ENCODE data around the gene RAB30.

Gene RAB30

DNA sequence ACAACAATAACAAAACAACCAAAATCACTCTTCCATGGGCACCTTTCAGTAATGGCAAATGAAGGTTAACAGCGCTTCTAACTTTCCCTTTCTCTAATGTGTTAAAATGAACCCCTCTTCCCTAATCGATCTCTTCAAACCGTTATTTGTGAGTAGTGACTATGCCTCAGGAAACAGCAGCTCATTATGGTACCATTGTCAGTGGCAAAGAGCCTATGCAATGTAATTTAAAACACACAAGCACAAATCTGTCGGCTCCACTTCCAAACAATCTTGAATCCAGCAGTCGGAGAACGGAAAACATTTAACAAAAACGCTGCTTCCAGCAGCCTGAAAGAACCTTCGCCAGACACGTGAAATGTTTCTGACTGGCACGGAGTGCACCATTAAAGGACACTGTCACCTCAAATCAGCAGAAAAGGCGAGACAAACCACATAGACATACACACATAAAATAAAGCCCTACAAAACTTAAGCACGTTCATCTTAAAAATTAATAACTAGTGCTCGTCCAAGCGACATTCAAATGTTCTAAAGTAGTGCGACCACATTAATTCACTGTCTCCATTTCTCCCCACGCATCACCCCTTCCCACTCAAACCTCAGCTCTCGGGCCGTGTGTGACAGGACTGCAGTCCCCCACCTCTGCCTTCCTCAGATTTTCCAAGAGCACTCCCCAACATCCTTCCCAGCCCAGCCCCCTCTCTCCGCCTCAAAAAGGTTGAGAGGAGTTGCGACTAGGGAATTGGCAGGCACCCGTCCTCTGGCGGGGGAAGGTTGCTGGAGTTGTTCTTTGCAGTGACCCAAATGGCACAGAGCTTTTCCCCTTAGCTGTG lies 748 bp downstream of the RAB30 start:
- peak; percentile 18 for DNase-seq

DNA sequence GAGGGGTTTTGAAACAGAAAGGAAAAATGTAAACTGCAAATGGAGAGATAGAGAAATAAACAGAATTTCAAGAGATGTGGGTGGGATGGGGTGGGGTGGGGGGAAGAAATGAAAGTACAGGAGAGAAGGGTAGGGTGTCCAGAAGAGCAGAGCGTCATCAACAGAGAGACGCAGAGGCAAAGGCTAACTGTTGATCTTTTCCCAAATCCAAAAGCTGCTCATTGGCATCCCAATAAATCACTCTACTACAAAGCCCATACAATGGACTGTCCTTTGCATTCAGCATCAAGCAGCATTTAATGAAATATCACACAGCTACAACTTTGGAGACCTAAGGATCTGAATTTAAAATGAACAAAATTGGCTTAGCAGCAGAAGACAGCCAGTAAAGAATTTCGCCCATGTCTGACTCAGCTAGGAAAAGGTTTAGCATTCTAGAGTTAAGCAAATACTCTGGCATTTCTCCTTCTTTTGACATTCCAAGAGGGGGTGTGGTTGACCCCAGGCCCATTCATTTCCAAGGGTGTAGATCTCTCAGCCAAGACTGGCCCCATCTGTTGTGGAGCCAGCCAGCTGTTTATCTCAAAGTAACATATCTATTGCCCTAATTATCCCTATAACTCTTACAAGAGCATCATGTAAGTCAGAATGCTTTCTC lies 1.5 kb downstream of the RAB30 start:
- DNase-seq = peak; percentile 83

DNA sequence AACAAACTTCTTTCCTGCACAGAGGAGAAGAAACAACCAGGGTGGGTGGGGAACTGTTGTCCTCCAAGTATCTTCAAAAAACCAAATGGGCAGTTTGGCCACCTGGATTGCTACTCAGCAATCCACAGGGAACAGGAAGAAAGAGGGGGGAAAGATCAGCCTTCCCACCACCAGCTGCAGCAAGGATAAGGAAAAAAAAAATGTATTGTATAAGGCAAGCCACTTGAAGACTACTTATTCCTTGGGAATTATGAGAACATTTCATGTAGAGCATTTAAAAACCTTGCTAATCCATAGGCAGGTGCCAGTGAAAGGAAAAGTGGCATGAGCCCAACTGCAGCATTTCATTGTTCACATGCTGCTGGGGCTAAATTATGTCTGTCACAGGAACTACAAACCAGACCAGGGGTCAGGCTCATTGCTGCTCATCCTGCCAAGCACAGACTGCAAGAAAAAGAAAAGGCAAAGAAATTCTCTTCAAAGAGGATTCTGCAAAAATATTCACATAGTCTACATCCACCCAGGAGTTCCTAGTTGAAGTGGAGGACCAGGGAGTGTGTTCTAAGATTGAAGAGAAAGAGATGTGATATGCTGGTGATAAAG lies 2.2 kb downstream of the RAB30 start:
- DNase-seq = no peak

DNA sequence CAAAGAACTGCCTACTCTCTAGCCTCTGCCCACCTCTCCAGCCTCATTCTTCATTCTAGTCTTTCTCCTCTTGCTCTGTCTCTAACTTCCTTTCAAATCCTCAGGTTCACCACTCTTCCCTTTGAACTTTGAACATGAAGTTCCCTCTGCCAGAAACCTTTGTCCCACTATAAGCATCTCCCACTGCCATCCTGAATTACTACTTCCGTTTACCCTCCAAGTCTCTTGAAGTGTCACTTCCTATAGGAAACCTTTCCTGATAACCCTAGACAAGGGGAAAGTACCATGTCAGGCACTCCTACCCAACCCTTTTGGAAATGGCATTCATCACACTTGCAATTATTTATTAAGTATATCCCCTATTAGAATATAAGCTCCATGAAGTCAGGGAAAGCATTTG lies 3.1 kb downstream of the RAB30 start:
- DNase-seq = no peak

DNA sequence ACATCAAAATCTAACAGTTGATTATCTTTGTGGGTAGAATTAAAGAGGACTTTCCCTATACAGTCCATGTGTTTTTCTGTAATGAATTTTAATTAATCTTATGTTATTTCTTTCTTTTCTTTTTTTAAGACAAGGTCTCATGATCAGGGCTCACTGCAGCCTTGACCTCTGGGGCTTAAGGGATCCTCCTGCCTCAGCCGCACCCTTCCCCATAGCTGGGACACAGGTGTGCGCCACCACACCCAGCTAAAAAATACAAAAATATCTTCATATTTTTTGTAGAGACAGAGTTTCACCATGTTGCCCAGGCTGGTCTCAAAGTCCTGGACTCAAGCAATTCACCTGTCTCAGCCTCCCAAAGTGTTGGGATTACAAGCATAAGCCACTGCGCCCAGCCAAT lies 7.7 kb downstream of the RAB30 start:
- DNase-seq = no peak

DNA sequence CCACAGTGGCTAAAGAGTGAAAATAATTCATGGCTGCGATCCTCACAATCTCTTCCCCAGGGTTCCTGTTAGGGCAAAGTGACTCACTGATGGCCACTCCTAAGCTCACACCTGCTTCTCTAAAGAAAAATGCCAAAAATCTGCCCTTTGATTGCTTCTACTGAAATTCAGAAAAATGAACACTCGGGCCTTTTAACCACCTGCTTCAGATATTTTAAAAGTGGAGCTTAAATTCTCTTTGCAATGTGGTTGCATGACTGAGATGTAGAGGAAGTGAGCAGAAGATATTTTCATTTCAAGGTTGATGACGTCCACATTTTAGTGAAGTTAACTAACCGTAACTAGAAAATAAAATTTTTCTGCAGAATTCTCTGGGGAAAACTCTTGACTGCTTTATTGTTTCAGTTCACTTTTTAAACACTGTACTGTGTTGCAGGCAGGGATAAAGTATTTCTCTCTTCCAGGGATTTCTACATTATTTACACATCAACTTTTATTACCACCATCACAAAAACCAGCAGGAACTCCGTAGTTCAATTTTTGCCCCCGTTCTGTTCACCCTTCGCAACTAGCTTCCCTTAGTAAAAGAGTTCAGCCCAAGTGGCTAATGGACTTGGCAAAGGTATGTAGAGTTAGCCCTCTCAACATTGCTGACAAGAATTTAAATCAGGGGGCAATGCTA lies 8.5 kb downstream of the RAB30 start:
- peak; percentile 72 for DNase-seq

DNA sequence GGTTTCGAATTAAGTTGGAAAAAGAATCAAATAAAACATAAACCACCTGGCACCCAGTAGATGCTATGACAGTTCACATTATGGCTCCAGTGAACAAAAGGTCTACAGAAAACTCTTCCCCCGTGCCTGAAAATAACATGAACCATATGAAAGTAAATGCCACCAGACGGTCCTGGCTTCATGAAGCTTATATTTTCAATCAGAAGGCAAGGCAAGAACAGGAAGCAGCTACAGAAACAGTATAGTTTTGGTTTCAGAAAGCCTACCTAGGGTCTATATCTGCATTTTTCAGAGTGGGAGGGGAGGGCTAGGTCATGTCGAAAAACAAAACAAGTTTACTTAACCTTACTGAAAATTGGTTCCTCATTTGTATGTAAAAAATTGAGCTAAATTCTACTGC lies 9.8 kb downstream of the RAB30 start:
- DNase-seq = no peak

DNA sequence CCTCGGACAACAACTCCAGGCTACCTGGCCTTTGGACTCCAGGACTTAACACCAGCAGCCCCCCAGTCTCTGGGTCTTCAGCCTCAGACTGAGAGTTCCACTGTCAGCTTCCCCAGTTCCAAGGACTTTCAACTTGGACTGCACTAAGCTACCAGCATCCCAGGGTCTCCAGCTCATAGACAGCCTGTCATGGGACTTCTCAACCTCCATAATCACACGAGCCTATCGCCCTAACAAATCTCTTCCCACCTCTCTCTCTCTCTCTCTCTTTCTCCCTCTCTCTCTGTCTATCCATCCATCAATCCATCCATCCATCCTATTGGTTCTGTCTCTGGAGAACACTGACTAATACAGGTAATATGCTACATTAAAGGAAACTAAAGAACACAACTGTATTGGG lies 10.7 kb downstream of the RAB30 start:
- no peak for DNase-seq

DNA sequence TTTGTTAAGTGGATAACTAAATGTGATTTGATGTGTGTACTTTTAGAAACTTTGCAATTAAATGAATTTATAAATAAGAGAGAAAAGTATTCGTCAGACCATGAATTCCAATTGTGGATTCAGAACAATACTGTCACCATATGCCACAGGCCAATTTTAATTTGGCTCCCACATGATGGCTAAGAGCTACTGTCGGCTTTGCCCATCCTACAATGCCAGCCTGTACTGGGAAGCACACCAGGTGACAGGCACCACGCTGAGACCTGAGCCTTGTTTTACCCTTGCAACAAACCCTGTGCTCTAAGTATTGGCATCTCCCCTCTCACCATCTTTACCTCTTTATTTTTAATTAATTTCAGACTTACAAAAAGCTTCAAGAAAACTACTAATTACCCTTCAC lies 14.0 kb downstream of the RAB30 start:
- DNase-seq = no peak

DNA sequence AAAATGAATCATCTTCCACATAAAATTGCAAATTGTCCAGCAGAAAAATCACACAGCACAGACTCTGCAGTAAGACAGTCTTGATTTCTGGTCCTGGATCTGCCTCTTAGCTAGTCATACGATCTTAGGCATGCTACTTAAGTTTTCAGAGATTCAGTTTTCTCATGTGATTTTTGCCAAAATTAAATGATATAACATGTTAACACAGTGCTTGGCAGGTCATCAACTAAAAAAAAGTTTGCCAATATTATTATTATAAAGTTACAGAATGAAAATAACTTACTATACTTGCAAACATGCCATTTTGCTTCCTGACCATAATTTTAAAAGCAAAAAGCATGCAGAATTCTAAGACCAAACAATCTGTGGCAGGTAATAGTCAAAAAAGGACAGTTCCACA lies 15.1 kb downstream of the RAB30 start:
- no peak for DNase-seq

DNA sequence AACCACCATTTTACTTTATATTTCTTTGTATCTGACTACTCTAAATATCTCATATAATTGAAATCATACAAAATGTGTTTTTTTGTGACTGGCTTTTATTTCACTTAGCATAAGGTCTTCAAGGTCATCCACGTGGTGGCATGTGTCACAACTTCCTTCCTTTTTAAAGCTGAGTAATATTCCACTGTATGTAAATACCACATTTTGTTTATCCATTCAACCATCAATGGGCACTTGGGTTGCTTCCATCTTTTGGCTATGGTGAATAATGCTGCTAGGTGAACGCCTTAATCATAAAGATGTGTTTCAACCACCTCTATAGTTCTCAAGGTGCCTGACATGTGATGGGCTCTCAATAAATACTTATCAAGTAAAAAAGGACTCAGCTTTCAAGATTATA lies 15.5 kb downstream of the RAB30 start:
- no peak for DNase-seq

DNA sequence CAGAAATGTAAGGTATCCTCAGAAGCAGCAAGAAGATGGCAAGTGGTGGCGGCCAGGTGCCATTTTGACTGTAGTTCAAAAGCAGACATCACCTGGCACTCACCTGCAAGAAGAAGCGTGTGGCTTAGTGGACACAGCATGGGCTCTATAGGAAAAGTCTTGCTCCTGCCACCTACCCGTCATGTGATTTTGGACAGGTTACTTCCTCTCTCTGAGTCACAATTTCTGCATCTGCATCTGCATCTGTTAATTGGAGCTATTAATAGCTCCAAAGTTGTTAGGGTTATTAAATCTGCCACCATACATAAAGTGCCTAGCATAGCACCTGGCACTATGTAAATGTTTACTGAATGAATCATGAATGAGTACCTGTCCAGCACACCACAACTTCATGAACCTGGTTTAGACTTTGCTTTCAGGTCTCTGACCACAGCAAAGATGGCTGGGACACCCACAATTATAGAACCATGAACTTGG lies 16.8 kb downstream of the RAB30 start:
- DNase-seq = no peak

DNA sequence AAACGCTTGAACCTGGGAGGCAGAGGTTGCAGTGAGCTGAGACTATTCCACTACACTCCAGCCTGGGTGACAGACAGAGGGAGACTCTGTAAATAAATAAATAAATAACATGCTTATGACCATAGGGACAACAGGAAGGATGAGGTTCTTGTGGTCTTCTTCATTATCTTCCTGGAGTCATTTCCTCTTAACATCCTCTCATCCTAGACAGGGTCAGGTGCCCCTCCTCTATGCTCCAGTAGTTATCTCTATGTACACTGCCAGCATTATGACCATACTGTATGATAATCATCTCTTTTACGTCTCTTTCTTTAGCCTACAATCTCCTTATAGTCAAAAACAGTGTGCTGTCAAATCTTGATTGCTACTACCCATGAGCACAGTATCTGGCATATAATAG lies 17.7 kb downstream of the RAB30 start:
- DNase-seq = no peak

DNA sequence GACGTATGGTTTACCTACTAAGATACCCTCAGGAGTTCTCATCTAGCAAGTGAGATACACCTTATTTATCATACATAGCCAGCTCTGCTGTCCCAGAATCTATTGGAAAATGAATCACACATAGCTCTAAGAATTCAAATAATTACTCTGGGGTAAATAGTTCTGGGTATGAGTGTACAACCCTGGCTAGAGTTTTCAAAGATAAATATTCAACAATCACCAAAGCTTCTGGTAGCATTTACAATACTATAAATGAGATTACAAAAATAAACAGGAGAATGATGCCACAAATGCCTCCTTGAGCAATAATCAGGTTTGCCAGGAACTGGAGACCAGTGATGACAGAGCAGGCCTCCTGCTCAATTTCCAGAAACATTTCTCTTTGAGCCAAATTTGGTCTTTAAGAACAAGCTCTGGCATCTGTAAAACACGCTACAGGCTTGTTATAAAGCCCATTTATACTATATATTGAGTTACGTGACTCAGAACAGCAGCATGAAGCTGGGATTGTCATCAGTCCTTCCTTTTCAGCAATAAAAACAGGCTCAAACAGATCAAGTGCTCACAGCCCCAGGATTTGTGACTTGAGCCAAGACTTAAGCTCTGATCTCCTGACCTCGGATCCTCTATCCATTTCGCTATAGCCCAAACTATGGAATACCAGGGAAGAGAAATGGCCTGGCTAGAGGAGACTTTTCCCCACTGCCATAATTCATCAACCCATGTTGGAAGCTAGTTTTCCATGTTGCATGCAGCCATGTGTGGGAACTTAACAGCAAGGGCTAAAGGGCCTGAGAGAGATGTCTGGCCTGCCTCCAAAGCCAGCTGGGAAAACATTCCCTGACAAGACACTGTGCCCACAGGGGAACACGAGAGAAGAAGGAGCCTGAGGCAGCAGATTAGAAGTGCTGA lies 19.7 kb downstream of the RAB30 start:
- peak; percentile 95 for DNase-seq

DNA sequence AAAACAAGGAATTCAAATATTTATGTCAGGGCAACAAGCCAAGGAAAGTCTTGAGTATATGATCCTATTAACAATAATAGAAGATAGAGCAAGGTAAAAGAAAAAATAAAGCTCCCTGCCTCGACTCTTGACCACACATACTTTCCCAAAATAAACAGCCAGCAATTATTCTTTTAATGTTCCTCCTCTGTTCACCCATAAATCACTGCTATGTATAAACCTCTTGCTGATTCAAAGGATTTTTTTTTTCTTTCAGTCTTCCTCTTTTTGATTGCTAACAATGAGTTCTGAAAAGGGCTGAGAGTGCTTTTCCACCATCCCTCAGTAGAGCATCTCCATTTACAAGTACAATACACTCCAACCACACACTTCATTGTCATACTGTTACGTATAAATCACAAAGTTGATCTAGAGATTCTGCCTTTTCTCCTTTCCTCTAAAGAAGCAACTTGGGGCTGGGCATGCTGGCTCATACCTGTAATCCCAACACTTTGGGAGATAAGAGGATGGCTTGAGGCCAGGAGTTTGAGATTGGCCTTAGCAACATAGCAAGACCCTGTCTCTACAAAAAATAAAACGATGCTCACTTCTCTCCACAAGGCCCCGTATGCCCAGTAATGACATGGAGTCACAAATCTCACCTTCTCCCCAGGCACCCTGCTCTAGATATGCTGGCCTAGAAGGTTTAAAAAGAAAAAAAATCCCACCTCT lies 24.0 kb downstream of the RAB30 start:
- no peak for DNase-seq

DNA sequence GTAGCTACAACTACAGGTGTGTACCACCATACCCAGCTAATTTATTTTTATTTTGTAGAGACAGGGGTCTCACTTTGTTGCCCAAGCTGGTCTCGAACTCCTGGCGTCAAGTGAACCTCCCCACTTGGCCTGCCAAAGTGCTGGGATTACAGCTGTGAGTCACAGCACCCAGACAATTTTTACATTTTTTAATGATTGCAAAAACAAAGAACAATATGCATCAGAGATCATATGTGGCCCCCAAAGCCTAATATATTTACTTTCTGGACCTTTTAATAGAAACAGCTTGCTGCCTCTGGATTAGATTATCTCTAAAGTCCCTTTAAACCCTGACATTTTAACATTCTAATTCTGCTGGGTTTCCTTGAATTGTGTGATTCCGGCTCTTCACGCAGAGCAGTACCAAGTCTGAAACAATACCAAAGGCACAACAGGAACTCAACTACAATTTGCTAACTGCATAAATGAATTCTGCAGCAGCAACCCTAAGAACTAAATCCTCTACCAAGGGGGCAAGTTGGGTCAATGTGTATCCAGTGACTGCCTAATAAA lies 25.0 kb downstream of the RAB30 start:
- peak; percentile 72 for DNase-seq

DNA sequence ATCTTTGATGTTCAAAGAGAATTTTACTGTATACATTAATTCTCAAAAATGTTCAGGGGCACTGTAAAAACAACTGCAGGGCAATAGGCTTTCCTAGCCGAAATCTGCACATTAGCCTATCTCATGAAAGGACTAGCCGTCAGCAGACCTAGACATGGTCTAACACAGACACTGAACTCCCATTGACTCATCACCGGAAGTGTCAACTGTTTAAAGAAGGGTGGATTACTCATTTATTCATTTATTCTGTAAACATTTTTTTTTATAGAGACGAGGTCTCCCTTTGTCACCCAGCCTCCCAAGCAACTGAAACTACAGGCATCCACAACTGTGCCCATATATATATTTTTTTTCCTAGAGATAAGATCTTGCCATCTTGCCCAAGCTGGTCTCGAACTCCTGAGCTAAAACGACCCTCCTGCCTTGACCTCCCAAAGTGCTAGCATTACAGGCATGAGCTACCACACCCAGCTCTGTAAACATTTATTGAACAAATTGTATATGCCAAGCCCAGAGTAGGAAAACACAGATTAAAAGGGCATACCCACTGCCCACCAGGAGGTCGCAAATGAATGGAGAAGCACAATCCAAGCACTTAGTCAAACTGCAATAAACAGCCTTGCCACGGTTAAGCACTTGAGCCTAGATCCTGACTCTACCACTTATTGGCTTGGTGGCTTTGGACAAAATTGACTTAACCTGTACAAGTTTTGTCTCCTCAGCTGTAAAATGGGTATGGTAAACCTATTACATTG lies 26.6 kb downstream of the RAB30 start:
- DNase-seq = peak; percentile 91

DNA sequence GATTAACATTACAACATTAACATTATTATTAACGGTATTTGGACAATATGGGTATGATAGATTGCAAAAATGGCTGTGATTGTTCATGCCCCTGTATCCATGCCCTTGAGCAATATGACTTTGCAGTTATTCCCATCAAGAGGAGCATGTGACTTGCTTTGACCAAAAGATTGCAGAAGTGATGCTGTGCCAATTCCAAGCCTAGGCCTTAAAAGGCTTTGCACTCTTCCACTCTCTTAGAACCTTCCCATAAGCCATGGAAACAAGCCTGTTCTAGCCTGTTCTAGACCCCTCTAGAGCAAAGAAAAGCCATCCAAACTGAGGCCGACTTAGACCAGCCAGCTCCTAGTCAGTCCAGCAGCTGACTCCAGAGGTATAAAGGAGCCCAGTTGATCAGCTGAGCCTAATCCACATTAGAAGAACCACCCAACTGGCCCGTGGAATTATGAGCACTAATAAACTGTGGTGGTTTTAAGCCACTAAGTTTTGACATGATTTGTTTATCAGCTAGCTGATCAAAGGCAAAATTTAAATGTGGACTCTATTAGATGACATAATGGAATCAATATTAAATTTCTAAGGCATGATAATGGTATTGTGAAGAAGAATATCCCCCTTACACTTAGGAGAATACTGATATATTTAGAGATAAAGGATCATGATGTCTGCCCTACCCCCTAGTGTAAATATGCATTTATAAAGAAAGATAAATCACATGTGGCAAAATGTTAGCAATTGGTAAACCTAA lies 28.6 kb downstream of the RAB30 start:
- DNase-seq = peak; percentile 34

DNA sequence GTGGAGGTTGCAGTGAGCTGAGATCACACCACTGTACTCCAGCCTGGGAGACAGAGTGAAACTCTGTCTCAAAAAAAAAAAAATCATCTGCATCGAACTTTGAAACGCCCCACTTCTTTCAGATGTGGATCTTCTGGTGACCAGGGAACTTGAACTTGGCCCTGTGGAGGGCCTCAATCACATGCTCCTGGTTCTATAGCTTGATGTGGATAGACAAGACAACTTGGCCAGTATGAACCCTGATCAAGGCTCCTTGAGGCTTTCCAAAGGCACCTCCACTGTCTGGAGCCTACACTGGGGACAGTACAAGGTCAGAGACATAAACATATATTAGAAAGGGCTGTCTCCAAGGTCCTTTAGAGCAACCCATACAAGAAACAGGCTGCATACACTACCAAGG lies 30.6 kb downstream of the RAB30 start:
- no peak for DNase-seq

DNA sequence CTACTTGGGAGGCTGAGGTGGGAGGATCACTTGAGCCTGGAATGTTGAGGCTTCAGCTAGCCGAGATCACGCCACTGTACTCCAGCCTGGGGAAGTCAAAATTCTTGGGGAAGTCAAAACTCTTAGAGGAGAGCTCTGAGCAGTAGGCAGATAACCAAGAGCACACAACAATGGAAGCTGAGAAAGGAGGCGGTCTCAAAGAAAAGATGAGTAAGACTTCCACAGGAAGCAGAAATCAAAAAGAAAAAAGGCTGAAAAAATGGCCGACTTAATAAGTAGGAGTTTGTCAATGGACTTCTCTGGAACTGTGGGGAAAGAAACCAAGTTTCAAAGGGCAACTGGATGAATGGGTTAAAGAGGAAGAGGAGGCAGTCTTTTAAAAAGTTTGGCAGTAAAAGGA lies 32.1 kb downstream of the RAB30 start:
- DNase-seq = no peak

Data from fibroblast of skin of back (primary cell).